Measurements from ENCODE around the gene MRTFA.

DNA sequence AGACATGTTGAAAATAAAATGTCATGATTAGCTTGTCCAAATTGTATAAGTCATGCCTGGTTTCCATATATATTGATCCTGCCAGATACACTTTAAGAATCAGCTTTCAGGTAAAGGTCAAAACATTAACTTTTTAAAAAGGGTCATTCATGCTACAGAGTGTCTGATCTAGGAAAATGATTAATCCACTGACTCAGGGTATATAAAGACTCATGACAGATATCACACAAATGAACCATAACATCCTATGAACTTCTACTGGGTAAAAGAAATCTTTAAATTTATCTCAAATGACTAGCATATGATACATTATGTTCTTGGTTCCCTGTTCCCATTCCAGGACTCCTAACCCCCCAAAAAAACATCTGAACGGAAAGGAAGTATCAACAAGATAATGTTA lies 11.7 kb downstream of the MRTFA start:
- TF ChIP-seq POLR2AphosphoS5 (IDR thresholded peaks at IDR 0.05; ENCODE audit: low read depth, low read length) (no peak), POLR2A (IDR thresholded peaks at IDR 0.05; ENCODE audit: low read depth, low read length) (no peak), TAF1 (IDR thresholded peaks at IDR 0.05; ENCODE audit: borderline replicate concordance, low read depth, low read length) (no peak)
